ENCODE data around the gene B4GALNT4. TPM values are rescaled to one million over a fixed set of nuclear protein-coding genes. Genes with fewer than 3 reads are reported as not detected.
"Not testable (repeated sequence)": the region's sequence is repeated elsewhere in the genome, so short reads cannot be mapped to it uniquely, and the experiment has no call there.

The B4GALNT4 gene
- total RNA-seq = 1 to 10 TPM in 1 of 2 donors, under 1 TPM in 1; 0.52 to 1.8 TPM
- long read RNA-seq, donor 1 = 0 reads
- long read RNA-seq, donor 2 = 0 reads

- peak; percentile 58 for DNase-seq (ENCODE audit: low spot score)
- intact Hi-C loops (cut with DNase I) = loop anchor here in 1 of 2 donors (10.0 kb wide), 1 partner anchor 165 kb away; the partner anchor contains the start of genes BET1L and RIC8A
Observed at GRCh38 chr11:369336-370018, at the start of gene B4GALNT4. Gene B4GALNT4 (plus strand): TSS chr11:369499. CDS start chr11:369804, 305 bp downstream.

GRCh38 chr11:319888-320273 lies 49.4 kb upstream of the B4GALNT4 start:
- intact Hi-C loops (cut with DNase I) = loop anchor here in 1 of 2 donors (5.0 kb wide), 1 partner anchor 32 kb away; no protein-coding TSS in a partner anchor

GRCh38 chr11:324156-324555 lies 45.1 kb upstream of the B4GALNT4 start:
- peak; percentile 54 for DNase-seq (ENCODE audit: low spot score)
- intact Hi-C loops (cut with DNase I) = no loop called here

More at GRCh38 chr11:319888-320273, 49.4 kb upstream of the B4GALNT4 start:
- DNase-seq (ENCODE audit: low spot score) = peak; percentile 68

GRCh38 chr11:324593-325517 lies 44.4 kb upstream of the B4GALNT4 start:
- DNase-seq (ENCODE audit: low spot score) = peak; percentile 87
- intact Hi-C loops (cut with DNase I) = not testable (repeated sequence)

GRCh38 chr11:325796-326591 lies 43.3 kb upstream of the B4GALNT4 start:
- DNase-seq (ENCODE audit: low spot score) = peak; percentile 72
- intact Hi-C loops (cut with DNase I) = no loop called here

- no peak for DNase-seq (ENCODE audit: low spot score)
- intact Hi-C loops (cut with DNase I) = no loop called here
Observed at GRCh38 chr11:326592-326841, 42.8 kb upstream of the B4GALNT4 start.

GRCh38 chr11:326842-327580 lies 42.3 kb upstream of the B4GALNT4 start:
- DNase-seq (ENCODE audit: low spot score) = peak; percentile 96
- intact Hi-C loops (cut with DNase I) = no loop called here

- intact Hi-C loops (cut with DNase I) = no loop called here
- no peak for DNase-seq (ENCODE audit: low spot score)
Observed at GRCh38 chr11:327581-327923, 41.7 kb upstream of the B4GALNT4 start.

- DNase-seq (ENCODE audit: low spot score) = peak; percentile 62
- intact Hi-C loops (cut with DNase I) = no loop called here
Observed at GRCh38 chr11:328012-328411, 41.3 kb upstream of the B4GALNT4 start.

- DNase-seq (ENCODE audit: low spot score); intact Hi-C loops (cut with DNase I): not testable (repeated sequence)
Observed at GRCh38 chr11:328516-329100, 40.7 kb upstream of the B4GALNT4 start.

- intact Hi-C loops (cut with DNase I) = no loop called here
- DNase-seq (ENCODE audit: low spot score) = peak; percentile 28
Observed at GRCh38 chr11:329886-330253, 39.4 kb upstream of the B4GALNT4 start.

- intact Hi-C loops (cut with DNase I) = no loop called here
- DNase-seq (ENCODE audit: low spot score) = peak; percentile 47
Observed at GRCh38 chr11:330307-330693, 39.0 kb upstream of the B4GALNT4 start.

GRCh38 chr11:330694-331357 lies 38.5 kb upstream of the B4GALNT4 start:
- peak; percentile 77 for DNase-seq (ENCODE audit: low spot score)

GRCh38 chr11:331358-332060 lies 37.8 kb upstream of the B4GALNT4 start:
- DNase-seq (ENCODE audit: low spot score) = peak; percentile 66
- intact Hi-C loops (cut with DNase I) = no loop called here

More at GRCh38 chr11:330694-331357, 38.5 kb upstream of the B4GALNT4 start:
- intact Hi-C loops (cut with DNase I) = no loop called here

- peak; percentile 57 for DNase-seq (ENCODE audit: low spot score)
- intact Hi-C loops (cut with DNase I) = no loop called here
Observed at GRCh38 chr11:332651-333480, 36.4 kb upstream of the B4GALNT4 start.

- peak; percentile 30 for DNase-seq (ENCODE audit: low spot score)
- intact Hi-C loops (cut with DNase I) = not testable (repeated sequence)
Observed at GRCh38 chr11:333616-334263, 35.6 kb upstream of the B4GALNT4 start.
